ENCODE results near the gene CZIB. TPM values are rescaled to one million over a fixed set of nuclear protein-coding genes. Genes with fewer than 3 reads are reported as not detected.

CZIB gene
- total RNA-seq, 2 experiments from 2014 or later: 44.4 to 45.6 TPM

GRCh38 chr1:53183095-53183990 lies 37.1 kb downstream of the CZIB start:
- Mint-ChIP-seq H3K4me1 (ENCODE audit: low read depth) (no peaks in the 10 kb centered on the region), H3K36me3 (ENCODE audit: low read depth) (no peaks in the 10 kb centered on the region), H3K27ac (no peak overlapping the region), H3K4me3 (no peak overlapping the region), H3K9me3 (no peaks in the 10 kb centered on the region), H3K27me3 (ENCODE audit: low read depth) (peaks cover 4% of the 10 kb centered on the region)
- CTCF ChIA-PET: interaction anchor here (0.9 to 5.4 kb wide), 5 partner anchors 10 to 341 kb away, joined by 3 to 30 read pairs (median 5); partner anchors contain the start of gene ZYG11A
- intact Hi-C loops (cut with micrococcal nuclease): loop anchor here (5.0 to 10.0 kb wide), 3 partner anchors 71 to 339 kb away; partner anchors contain the start of genes ECHDC2 and ZYG11A
- no peak for DNase-seq

- intact Hi-C loops (cut with micrococcal nuclease): loop anchor here (1.0 to 10.0 kb wide), 5 partner anchors 70 to 481 kb away; partner anchors contain the start of genes ECHDC2 and ZYG11A
- Mint-ChIP-seq H3K27me3 (ENCODE audit: low read depth) (peaks cover 4% of the 10 kb centered on the region), H3K4me3 (no peak overlapping the region), H3K36me3 (ENCODE audit: low read depth) (no peaks in the 10 kb centered on the region), H3K4me1 (ENCODE audit: low read depth) (no peaks in the 10 kb centered on the region), H3K9me3 (no peaks in the 10 kb centered on the region), H3K27ac (no peak overlapping the region)
- CTCF ChIA-PET: interaction anchor here (1.1 to 5.4 kb wide), 6 partner anchors 10 to 340 kb away, joined by 3 to 30 read pairs (median 5); partner anchors contain the start of gene ZYG11A
- no peak for DNase-seq
Observed at GRCh38 chr1:53182716-53183094, 37.7 kb downstream of the CZIB start.

- peak; percentile 95 for DNase-seq
- Mint-ChIP-seq H3K4me1 (ENCODE audit: low read depth) (no peaks in the 10 kb centered on the region), H3K9me3 (no peaks in the 10 kb centered on the region), H3K4me3 (no peak overlapping the region), H3K36me3 (ENCODE audit: low read depth) (no peaks in the 10 kb centered on the region), H3K27me3 (ENCODE audit: low read depth) (peaks cover 4% of the 10 kb centered on the region), H3K27ac (no peak overlapping the region)
- CTCF ChIA-PET: interaction anchor here (1.1 to 5.4 kb wide), 6 partner anchors 10 to 340 kb away, joined by 3 to 30 read pairs (median 5); partner anchors contain the start of gene ZYG11A
- intact Hi-C loops (cut with micrococcal nuclease): loop anchor here (1.0 to 10.0 kb wide), 5 partner anchors 70 to 481 kb away; partner anchors contain the start of genes ECHDC2 and ZYG11A
Observed at GRCh38 chr1:53182111-53182593, 38.3 kb downstream of the CZIB start.

GRCh38 chr1:53180951-53181350 lies 39.5 kb downstream of the CZIB start:
- H3K4me3 Mint-ChIP-seq: no peak overlapping the region
- H3K27me3 Mint-ChIP-seq (ENCODE audit: low read depth): peaks cover 7% of the 10 kb centered on the region
- intact Hi-C loops (cut with micrococcal nuclease): loop anchor here (5.0 to 10.0 kb wide), 3 partner anchors 69 to 336 kb away; partner anchors contain the start of genes ECHDC2 and ZYG11A
- DNase-seq: no peak
- H3K27ac Mint-ChIP-seq: no peak overlapping the region
- CTCF ChIA-PET: interaction anchor here (0.5 to 5.4 kb wide), 11 partner anchors 13 to 278 kb away, joined by 3 to 30 read pairs (median 4); no protein-coding TSS in a partner anchor
- no peaks in the 10 kb centered on the region for H3K4me1 Mint-ChIP-seq (ENCODE audit: low read depth)
- H3K9me3 Mint-ChIP-seq: no peaks in the 10 kb centered on the region
- H3K36me3 Mint-ChIP-seq (ENCODE audit: low read depth): no peaks in the 10 kb centered on the region

GRCh38 chr1:53180226-53180625 lies 40.2 kb downstream of the CZIB start:
- intact Hi-C loops (cut with micrococcal nuclease): loop anchor here (5.0 to 10.0 kb wide), 3 partner anchors 68 to 335 kb away; partner anchors contain the start of genes ECHDC2 and ZYG11A
- no peaks in the 10 kb centered on the region for H3K36me3 Mint-ChIP-seq (ENCODE audit: low read depth)
- peaks cover 9% of the 10 kb centered on the region for H3K27me3 Mint-ChIP-seq (ENCODE audit: low read depth)
- H3K4me3 Mint-ChIP-seq: no peak overlapping the region
- no peaks in the 10 kb centered on the region for H3K4me1 Mint-ChIP-seq (ENCODE audit: low read depth)
- no peaks in the 10 kb centered on the region for H3K9me3 Mint-ChIP-seq
- no peak for DNase-seq
- CTCF ChIA-PET: interaction anchor here (0.5 to 5.4 kb wide), 6 partner anchors 13 to 250 kb away, joined by 3 to 30 read pairs (median 4); no protein-coding TSS in a partner anchor
- no peak overlapping the region for H3K27ac Mint-ChIP-seq

GRCh38 chr1:53176452-53177208 lies 43.8 kb downstream of the CZIB start:
- Mint-ChIP-seq H3K4me1 (ENCODE audit: low read depth) (peaks cover 7% of the 10 kb centered on the region), H3K27ac (no peak overlapping the region), H3K4me3 (no peak overlapping the region), H3K36me3 (ENCODE audit: low read depth) (no peaks in the 10 kb centered on the region), H3K9me3 (no peaks in the 10 kb centered on the region), H3K27me3 (ENCODE audit: low read depth) (peaks cover 13% of the 10 kb centered on the region)
- intact Hi-C loops (cut with micrococcal nuclease): no loop called here
- CTCF ChIA-PET: interaction anchor here (0.7 to 2.1 kb wide), 3 partner anchors 10 to 18 kb away, joined by 3 to 6 read pairs (median 3); no protein-coding TSS in a partner anchor
- DNase-seq: no peak

- intact Hi-C loops (cut with micrococcal nuclease): no loop called here
- CTCF ChIA-PET: interaction anchor here (2.1 kb wide), 1 partner anchor 11 kb away, joined by 6 read pairs; no protein-coding TSS in a partner anchor
- Mint-ChIP-seq H3K27me3 (ENCODE audit: low read depth) (peaks cover 9% of the 10 kb centered on the region), H3K36me3 (ENCODE audit: low read depth) (no peaks in the 10 kb centered on the region), H3K9me3 (no peaks in the 10 kb centered on the region), H3K27ac (no peak overlapping the region), H3K4me3 (no peak overlapping the region), H3K4me1 (ENCODE audit: low read depth) (peaks cover 7% of the 10 kb centered on the region)
- DNase-seq: no peak
Observed at GRCh38 chr1:53174971-53175913, 45.2 kb downstream of the CZIB start.

- Mint-ChIP-seq H3K9me3 (no peaks in the 10 kb centered on the region), H3K4me1 (ENCODE audit: low read depth) (peaks cover 7% of the 10 kb centered on the region), H3K27ac (no peak overlapping the region), H3K36me3 (ENCODE audit: low read depth) (no peaks in the 10 kb centered on the region), H3K27me3 (ENCODE audit: low read depth) (peaks cover 9% of the 10 kb centered on the region), H3K4me3 (no peak overlapping the region)
- intact Hi-C loops (cut with micrococcal nuclease): no loop called here
- CTCF ChIA-PET: interaction anchor here (1.0 kb wide), 1 partner anchor 10 kb away, joined by 5 read pairs; no protein-coding TSS in a partner anchor
- DNase-seq: no peak
Observed at GRCh38 chr1:53172426-53173128, 47.9 kb downstream of the CZIB start.

- Mint-ChIP-seq H3K27me3 (ENCODE audit: low read depth) (peaks cover 5% of the 10 kb centered on the region), H3K36me3 (ENCODE audit: low read depth) (no peaks in the 10 kb centered on the region), H3K4me3 (no peak overlapping the region), H3K27ac (no peak overlapping the region), H3K4me1 (ENCODE audit: low read depth) (no peaks in the 10 kb centered on the region), H3K9me3 (no peaks in the 10 kb centered on the region)
- CTCF ChIA-PET: interaction anchor here (1.4 to 1.7 kb wide), 2 partner anchors 14 to 20 kb away, joined by 4 read pairs; no protein-coding TSS in a partner anchor
- no peak for DNase-seq
- intact Hi-C loops (cut with micrococcal nuclease): no loop called here
Observed at GRCh38 chr1:53166912-53167311, 53.5 kb downstream of the CZIB start.

GRCh38 chr1:53166366-53166765 lies 54.1 kb downstream of the CZIB start:
- Mint-ChIP-seq H3K27ac (no peak overlapping the region), H3K9me3 (no peaks in the 10 kb centered on the region), H3K36me3 (ENCODE audit: low read depth) (no peaks in the 10 kb centered on the region), H3K4me1 (ENCODE audit: low read depth) (no peaks in the 10 kb centered on the region), H3K27me3 (ENCODE audit: low read depth) (peaks cover 5% of the 10 kb centered on the region), H3K4me3 (no peak overlapping the region)
- CTCF ChIA-PET: interaction anchor here (1.1 to 1.7 kb wide), 3 partner anchors 14 to 29 kb away, joined by 3 to 4 read pairs (median 4); no protein-coding TSS in a partner anchor
- DNase-seq: no peak
- intact Hi-C loops (cut with micrococcal nuclease): no loop called here

All from activated naive CD4-positive, alpha-beta T cell treated with anti-CD3 and anti-CD28 coated beads for 36 hours (primary cell).